Endometrium (tissue), 2 donors: ENCODE measurements around the gene JRKL.
"Not testable (repeated sequence)": the region's sequence is repeated elsewhere in the genome, so short reads cannot be mapped to it uniquely, and the experiment has no call there.

Source experiments
- FAIRE-seq: peaks from 2 replicates; lab custom pipeline; 2012; peaks lifted over from hg19 to GRCh38; lab: Jason Lieb, UNC
- donor health status: control.
- donor health status: control.

The JRKL gene

DNA sequence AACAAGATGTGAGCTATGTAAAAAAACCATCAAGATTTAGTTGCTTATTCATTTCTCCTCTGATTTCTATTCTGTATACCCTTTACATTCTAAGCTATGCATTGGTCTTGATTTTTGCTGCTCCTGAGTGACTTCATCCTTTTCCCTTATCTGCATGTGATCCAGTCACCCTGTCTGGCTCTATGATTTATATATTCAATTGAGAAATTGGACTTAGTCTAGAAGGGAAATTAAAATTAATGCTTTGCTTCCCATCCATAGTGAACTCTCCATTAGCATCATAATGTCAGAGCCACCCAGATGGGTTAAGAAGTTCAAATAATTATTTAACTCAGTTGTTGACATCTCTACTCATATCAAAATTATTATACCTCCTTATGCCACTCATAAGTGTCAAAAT is 5.0 kb downstream of the JRKL start:
- no peak for FAIRE-seq

DNA sequence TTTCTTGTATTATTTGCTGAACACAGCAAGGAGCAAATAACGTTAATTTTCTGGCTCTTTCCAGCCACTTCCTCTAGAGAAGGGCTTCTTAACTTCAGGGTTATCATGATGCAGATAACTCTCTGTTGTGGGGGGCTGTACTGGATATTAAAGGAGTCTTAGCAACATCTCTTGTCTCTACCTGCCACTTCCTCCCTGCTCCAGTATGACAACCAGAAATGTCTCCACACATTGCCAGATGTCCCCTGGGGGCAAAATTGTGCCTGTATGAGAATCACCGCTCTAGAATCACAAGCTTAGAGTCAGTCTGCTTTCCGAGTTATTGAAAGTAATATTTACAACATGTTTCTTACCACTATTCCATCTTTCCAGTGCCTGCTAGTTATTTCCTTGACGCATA is 6.8 kb downstream of the JRKL start:
- no peak for FAIRE-seq

DNA sequence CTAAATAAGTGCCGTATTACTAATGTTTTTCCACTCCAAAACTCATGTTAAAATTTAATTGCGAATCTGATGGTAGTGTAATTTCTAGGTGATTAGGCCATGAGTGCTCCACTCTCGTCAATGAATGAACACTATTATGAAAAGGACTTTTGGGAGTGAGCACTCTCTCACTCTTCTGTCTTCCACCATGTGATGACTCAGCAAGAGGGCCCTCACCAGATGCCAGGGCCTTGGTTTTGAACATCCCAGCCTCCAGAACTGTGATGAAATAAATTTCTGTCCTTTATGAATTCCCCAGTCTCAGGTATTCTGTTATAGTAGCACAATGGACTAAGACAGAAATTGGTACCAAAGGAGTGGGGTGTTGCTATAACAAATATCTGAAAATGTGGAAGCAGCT is 8.1 kb downstream of the JRKL start:
- FAIRE-seq: no peak

DNA sequence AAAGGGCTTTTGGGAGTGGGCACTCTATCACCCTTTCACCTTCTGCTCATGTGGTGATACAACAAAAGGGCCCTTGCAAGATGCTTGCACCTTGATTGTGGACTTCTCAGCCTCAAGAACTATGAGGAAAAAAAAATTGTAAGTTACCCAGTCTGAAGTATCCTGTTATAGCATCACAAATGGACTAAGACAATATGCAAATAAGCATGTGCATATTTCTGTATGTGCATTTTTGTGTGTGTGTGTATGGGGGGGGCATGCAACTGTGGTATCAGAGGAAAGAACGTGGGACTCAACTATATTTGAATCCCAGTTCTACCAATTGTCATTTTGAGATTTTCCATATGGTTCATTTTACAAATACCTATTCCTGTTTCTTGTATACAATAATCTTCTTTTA is 10.9 kb downstream of the JRKL start:
- FAIRE-seq: no peak

DNA sequence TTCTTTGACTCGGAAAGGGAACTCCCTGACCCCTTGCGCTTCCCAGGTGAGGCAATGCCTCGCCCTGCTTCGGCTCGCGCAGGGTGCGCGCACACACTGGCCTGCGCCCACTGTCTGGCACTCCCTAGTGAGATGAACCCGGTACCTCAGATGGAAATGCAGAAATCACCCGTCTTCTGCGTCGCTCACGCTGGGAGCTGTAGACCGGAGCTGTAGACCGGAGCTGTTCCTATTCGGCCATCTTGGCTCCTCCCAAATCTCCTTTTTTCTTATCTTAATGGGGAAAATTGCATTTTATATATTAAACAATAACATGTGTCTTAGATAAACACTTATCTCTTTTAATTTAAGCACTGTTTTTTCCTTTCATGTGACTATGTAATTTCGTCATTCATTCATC is 21.6 kb downstream of the JRKL start:
- FAIRE-seq: not testable (repeated sequence)

DNA sequence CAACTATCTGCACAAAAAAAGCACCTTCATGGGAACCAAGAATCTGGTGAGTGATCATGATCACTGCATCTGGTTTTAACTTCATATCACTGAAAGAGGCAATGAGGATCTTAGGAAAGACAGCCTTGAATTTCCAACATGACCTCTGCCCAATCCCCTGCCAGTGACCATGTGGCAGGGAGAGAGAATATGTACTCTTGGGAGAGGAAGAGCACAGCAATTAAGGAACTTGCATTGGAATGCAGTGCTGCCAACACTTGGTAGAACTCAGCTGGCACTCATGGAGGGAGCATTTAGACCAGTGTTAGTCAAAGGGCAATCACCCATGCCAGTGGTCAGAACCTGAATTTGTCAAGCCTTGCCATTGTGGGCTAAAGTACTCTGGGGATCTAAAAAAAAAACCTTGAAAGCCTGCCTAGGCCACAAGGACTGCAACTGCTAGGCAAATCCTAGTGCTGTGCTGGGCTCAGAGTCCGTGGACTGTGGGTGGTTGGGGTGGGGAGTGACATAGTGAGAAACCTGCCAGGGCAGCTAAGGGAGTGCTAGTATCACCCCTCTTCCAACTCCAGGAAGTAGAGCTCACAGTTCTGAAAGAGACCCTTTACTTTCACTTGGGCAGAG is 23.1 kb downstream of the JRKL start:
- FAIRE-seq: no peak

DNA sequence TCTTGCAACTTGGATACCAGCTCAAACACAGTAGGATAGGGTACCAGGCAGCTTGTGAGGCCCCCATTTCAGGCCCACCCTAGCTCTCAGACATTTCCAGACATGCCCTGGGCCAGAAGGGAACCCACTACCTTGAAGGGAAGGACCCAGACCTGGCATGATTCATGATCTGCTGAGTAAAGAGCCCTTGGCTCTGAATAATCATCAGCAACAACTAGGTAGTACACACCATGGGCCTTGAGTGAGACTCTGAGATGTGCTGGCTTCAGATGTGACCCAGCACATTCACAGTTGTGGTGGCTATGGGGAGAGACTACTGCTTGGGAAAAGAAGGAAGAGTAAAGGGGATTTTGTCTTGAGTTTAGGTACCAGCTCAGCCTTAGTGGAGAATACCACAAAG is 23.6 kb downstream of the JRKL start:
- FAIRE-seq: no peak

DNA sequence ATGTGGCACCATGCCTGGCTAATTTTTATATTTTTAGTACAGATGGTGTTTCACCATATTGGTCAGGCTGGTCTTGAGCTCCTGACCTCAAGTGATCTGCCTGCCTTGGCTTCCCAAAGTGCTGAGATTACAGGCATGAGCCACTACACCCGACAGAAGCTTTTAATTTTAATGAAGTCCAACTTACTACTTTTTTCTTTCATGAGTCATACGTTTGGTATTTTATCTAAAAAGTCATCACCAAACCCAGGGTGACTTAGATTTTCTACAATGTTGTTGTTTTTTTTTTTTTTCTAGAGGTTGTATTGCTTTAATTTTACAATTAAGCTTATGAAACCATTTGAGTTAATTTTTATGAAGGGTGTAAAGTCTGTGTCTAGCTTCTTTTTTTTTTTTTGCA is 34.9 kb downstream of the JRKL start:
- no peak for FAIRE-seq

DNA sequence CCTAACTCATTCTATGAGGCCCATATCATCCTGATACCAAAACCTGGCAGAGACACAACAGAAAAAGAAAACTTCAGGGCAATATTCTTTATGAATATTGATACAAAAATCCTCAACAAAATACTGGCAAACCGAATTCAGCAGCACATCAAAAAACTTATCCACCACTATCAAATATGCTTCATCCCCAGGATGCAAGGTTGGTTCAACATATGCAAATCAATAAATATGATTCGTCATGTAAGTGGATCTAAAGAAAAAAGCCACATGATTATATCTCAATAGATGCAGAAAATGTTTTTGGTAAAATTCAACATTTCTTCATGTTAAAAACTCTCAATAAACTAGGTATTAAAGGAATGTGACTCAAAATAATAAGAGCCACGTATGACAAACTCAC is 40.9 kb downstream of the JRKL start:
- FAIRE-seq: no peak

DNA sequence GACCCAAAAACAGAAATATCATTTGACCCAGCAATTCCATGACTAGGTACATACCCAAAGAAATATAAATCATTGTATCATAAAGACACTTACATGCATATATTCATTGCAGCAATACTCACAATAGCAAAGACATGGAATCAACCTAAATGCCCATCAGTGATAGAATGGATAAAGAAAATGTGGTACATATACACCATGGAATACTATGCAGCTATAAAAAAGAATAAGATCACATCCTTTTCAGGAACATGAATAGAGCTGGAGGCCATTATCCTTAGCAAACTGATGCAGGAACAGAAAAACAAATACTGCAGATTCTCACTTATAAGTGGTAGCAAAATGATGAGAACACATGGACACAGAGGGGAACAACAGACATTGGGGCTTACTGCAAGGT is 42.8 kb downstream of the JRKL start:
- not testable (repeated sequence) for FAIRE-seq
